ENCODE data around the gene TEAD1. TPM values are rescaled to one million over a fixed set of nuclear protein-coding genes. Genes with fewer than 3 reads are reported as not detected.

Gene TEAD1
- total and polyA plus RNA-seq, 10 of the 15 experiments (the other 5 are each of a cell fraction or from before 2014, with no cell fraction given), result 0.01 to 0.59 (median 0.04) TPM; not detected in 6

DNA sequence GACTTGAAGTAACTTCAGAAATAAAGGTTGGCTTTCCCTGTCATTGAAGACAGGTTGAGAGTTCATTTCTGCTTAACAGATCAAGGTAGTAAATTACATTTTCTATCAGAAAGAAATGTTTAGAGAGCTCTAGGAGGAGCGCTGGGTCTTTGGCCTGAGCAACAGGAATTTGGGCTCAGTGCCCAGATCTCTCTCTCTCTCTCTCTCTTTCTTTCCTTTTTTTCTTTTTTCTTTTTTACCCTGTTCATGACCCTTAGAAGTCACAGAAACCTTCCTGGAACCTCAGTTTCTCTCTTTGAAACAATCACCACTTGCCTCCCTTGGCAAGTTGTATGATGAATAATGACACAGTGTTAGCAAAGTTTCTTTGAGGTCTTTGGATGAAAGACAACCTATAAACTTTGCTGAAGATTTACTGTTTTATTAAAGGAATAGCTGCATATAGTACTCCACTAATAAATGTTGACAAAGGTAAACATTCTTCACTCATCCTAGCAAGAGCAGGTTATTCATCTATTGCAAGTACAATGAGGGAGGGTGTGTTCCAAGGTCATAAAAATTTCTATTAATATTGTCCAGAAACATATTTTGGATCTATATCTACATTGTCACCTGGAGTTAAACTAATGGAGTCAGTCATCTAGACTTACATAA is 299.4 kb downstream of the TEAD1 start:
- no peak for TF ChIP-seq EED (IDR thresholded peaks at IDR 0.05; ENCODE audit: low read depth)
- TF ChIP-seq TARDBP (IDR thresholded peaks at IDR 0.05; ENCODE audit: borderline replicate concordance), result no peak
- TF ChIP-seq CBFB (IDR thresholded peaks at IDR 0.05; ENCODE audit: low read depth), result no peak
- no peak for TF ChIP-seq CHD4 (IDR thresholded peaks at IDR 0.05)
- TF ChIP-seq ZSCAN29 (IDR thresholded peaks at IDR 0.05), result no peak
- TF ChIP-seq, protein P1, sequence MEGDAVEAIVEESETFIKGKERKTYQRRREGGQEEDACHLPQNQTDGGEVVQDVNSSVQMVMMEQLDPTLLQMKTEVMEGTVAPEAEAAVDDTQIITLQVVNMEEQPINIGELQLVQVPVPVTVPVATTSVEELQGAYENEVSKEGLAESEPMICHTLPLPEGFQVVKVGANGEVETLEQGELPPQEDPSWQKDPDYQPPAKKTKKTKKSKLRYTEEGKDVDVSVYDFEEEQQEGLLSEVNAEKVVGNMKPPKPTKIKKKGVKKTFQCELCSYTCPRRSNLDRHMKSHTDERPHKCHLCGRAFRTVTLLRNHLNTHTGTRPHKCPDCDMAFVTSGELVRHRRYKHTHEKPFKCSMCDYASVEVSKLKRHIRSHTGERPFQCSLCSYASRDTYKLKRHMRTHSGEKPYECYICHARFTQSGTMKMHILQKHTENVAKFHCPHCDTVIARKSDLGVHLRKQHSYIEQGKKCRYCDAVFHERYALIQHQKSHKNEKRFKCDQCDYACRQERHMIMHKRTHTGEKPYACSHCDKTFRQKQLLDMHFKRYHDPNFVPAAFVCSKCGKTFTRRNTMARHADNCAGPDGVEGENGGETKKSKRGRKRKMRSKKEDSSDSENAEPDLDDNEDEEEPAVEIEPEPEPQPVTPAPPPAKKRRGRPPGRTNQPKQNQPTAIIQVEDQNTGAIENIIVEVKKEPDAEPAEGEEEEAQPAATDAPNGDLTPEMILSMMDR (IDR thresholded peaks at IDR 0.05 in 2 of 3, conservative IDR thresholded peaks at IDR 0.05 in 1 of 3; ENCODE audit: control insufficient read depth in 2 of 3, extremely low read depth in 1 of 3, insufficient read depth in 1 of 3, low read depth in 3 of 3, low read length in 3 of 3), result no peak
- TF ChIP-seq, protein P2, sequence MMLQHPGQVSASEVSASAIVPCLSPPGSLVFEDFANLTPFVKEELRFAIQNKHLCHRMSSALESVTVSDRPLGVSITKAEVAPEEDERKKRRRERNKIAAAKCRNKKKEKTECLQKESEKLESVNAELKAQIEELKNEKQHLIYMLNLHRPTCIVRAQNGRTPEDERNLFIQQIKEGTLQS (IDR thresholded peaks at IDR 0.05; ENCODE audit: borderline replicate concordance, extremely low read depth, low read depth, low read length), result no peak
- in situ Hi-C loops (cut with MboI), result loop anchor here (25.0 kb wide), 1 partner anchor 214 kb away; no protein-coding TSS in a partner anchor
- Histone ChIP-seq H3K36me3 (ENCODE audit: control insufficient read depth in 2 of 2, insufficient read depth in 2 of 2, low read length in 1 of 2) (no peaks in the 10 kb centered on the region), H2AFZ (ENCODE audit: control insufficient read depth, low read depth, low read length) (no peak overlapping the region), H3K9me3 (replicated peaks; ENCODE audit: control insufficient read depth, insufficient read depth, low read length) (no peaks in the 10 kb centered on the region), H3K79me2 (ENCODE audit: control insufficient read depth, insufficient read depth, low read length) (no peaks in the 10 kb centered on the region), H3K27ac (ENCODE audit: control insufficient read depth, insufficient read depth) (no peak overlapping the region), H3K4me2 (ENCODE audit: control insufficient read depth, insufficient read depth) (no peak overlapping the region), H3K4me3 (no peak overlapping the region), H3K27me3 (replicated peaks in 1 of 2; ENCODE audit: control insufficient read depth in 2 of 2, insufficient read depth in 2 of 2, low read length in 1 of 2) (no peaks in the 10 kb centered on the region), H4K20me1 (ENCODE audit: control insufficient read depth, insufficient read depth) (no peaks in the 10 kb centered on the region), H3K9ac (ENCODE audit: control insufficient read depth, insufficient read depth, low read length) (no peak overlapping the region), H3K4me1 (ENCODE audit: control insufficient read depth, insufficient read depth, low read length) (no peaks in the 10 kb centered on the region)
- FAIRE-seq (no peak), ATAC-seq (no peak), DNase-seq (ENCODE audit: low read depth, low spot score) (no peak)
- RAD21 ChIA-PET (ENCODE audit: unreplicated experiment), result no interaction called here
- BruUV-seq (replicated peaks), result no TSS peak
- POLR2A ChIA-PET, result interaction anchor here (0.7 kb wide), 1 partner anchor 195 kb away, joined by 5 read pairs; no protein-coding TSS in a partner anchor
- WGBS (ENCODE audit: insufficient coverage, insufficient replicate concordance, low lambda C conversion rate, missing lambda C conversion rate), result 94% methylated on average over 1 of the region's 1 CpG
- CTCF ChIA-PET, result interaction anchor here (0.8 to 2.2 kb wide), 2 partner anchors 8 to 10 kb away, joined by 3 to 12 read pairs; no protein-coding TSS in a partner anchor
- SMC1A ChIA-PET (ENCODE audit: uncharacterized antibody, unreplicated experiment), result interaction anchor here (1.0 to 1.5 kb wide), 5 partner anchors 8 to 178 kb away, joined by 3 to 11 read pairs (median 4); no protein-coding TSS in a partner anchor
- intact Hi-C loops (cut with micrococcal nuclease; ENCODE audit: unreplicated experiment), result no loop called here
